ENCODE results near the gene RSPH10B2. TPM values are rescaled to one million over a fixed set of nuclear protein-coding genes. Genes with fewer than 3 reads are reported as not detected.
"Not testable (repeated sequence)": the region's sequence is repeated elsewhere in the genome, so short reads cannot be mapped to it uniquely, and the experiment has no call there.

RSPH10B2 gene
- total and polyA plus RNA-seq, 2 of the 8 experiments (the other 6 are each of a cell fraction or from before 2014, with no cell fraction given): 0.14 to 0.35 TPM

- WGBS, 2 experiments (ENCODE audit: extremely low coverage in 1 of 2, insufficient coverage in 1 of 2, insufficient read length in 1 of 2, insufficient replicate concordance in 2 of 2, low coverage in 1 of 2, low lambda C conversion rate in 2 of 2, missing lambda C conversion rate in 1 of 2): 62% methylated on average over 7 of the region's 12 CpGs; no CpG with 5 or more reads in 1 of the 2 experiments
- FAIRE-seq: not testable (repeated sequence)
Observed at GRCh38 chr7:6827180-6827579, 73.3 kb downstream of the RSPH10B2 start.

More at GRCh38 chr7:6827180-6827579, 73.3 kb downstream of the RSPH10B2 start:
- H3K23me2 ChIP-seq (ENCODE audit: low read depth, low read length); H2BK5ac ChIP-seq (ENCODE audit: low read depth, low read length); H2AK5ac ChIP-seq (ENCODE audit: low read depth, low read length); H2BK20ac ChIP-seq (ENCODE audit: low read length); H4K91ac ChIP-seq (replicated peaks; ENCODE audit: insufficient read length, low read length); H3K4me3 ChIP-seq (ENCODE audit: extremely low read depth in 1 of 4, insufficient read depth in 2 of 4, low read depth in 3 of 4, low read length in 4 of 4); H2BK15ac ChIP-seq (ENCODE audit: low read length); H3K27ac ChIP-seq (ENCODE audit: low read depth, low read length); H3K4me1 ChIP-seq (replicated peaks in 1 of 4; ENCODE audit: control insufficient read depth in 3 of 4, insufficient read depth in 4 of 4, low read length in 3 of 4); CTCF ChIA-PET (ENCODE audit: partially characterized antibody); H3K27me3 ChIP-seq (replicated peaks in 1 of 4; ENCODE audit: control insufficient read depth in 3 of 4, extremely low read depth in 1 of 4, insufficient read depth in 3 of 4, low read length in 3 of 4); H3K36me3 ChIP-seq (ENCODE audit: control insufficient read depth in 2 of 4, insufficient read depth in 4 of 4, low read length in 3 of 4); DNase-seq (ENCODE audit: low read depth in 1 of 2, low spot score in 2 of 2); H2BK12ac ChIP-seq (ENCODE audit: low read depth, low read length); H3K4me2 ChIP-seq (ENCODE audit: insufficient read depth in 1 of 2, low read depth in 2 of 2, low read length in 2 of 2); H3K4ac ChIP-seq (replicated peaks; ENCODE audit: insufficient read length, low read depth, low read length); H4K8ac ChIP-seq (ENCODE audit: extremely low read depth, insufficient read depth, low read length); H3K23ac ChIP-seq (ENCODE audit: insufficient read length); H4K20me1 ChIP-seq (replicated peaks in 1 of 2; ENCODE audit: control insufficient read depth in 1 of 2, insufficient read depth in 2 of 2, low read length in 2 of 2); H3K18ac ChIP-seq (ENCODE audit: extremely low read depth, low read length); H3K79me1 ChIP-seq (ENCODE audit: low read depth, low read length); H3K14ac ChIP-seq (ENCODE audit: insufficient read length); H4K5ac ChIP-seq (ENCODE audit: insufficient read length, low read depth, low read length); H2AFZ ChIP-seq (ENCODE audit: low read length); H3K9ac ChIP-seq (replicated peaks in 1 of 4; ENCODE audit: extremely low read depth in 1 of 4, low read depth in 3 of 4, low read length in 3 of 4); H3K9me3 ChIP-seq (ENCODE audit: insufficient read depth in 2 of 2, low read depth in 1 of 2, low read length in 1 of 2); H3K56ac ChIP-seq (replicated peaks; ENCODE audit: insufficient read length, low read depth, low read length); H3K79me2 ChIP-seq (ENCODE audit: control insufficient read depth in 1 of 2, insufficient read depth in 2 of 2, low read length in 2 of 2); POLR2A ChIA-PET (ENCODE audit: partially characterized antibody); H2BK120ac ChIP-seq (replicated peaks; ENCODE audit: low read depth, low read length): not testable (repeated sequence)
- TF ChIP-seq SP1 (IDR thresholded peaks at IDR 0.05; ENCODE audit: low read depth, low read length) (peak; percentile 87), CREB1 (IDR thresholded peaks at IDR 0.05) (0 out of 2 replicates have a peak, but pooled peaks have one; percentile 13), MAX (IDR thresholded peaks at IDR 0.05) (peak; percentile 70; the same call in 1 of the 2 replicates), E2F6 (IDR thresholded peaks at IDR 0.05) (peak; percentile 32; the same call in 1 of the 2 replicates), SP2 (IDR thresholded peaks at IDR 0.05; ENCODE audit: low read length) (peak; percentile 27; the same call in 1 of the 2 replicates)

All from H1 (cell line).